HepG2 (cell line): ENCODE results near the gene SHE.

Experiments
- ATF3 ChIP-seq: sonication (generic); formaldehyde crosslinking; IDR thresholded peaks from 2 replicates; pipeline ENCODE4 v1.4.0; 2020; ENCODE audit warnings: missing genetic modification reagents
- FOXM1 ChIP-seq: sonication (generic); formaldehyde crosslinking; IDR thresholded peaks from 2 replicates; pipeline ENCODE4 v1.5.0; 2020; ENCODE audit warnings: missing genetic modification reagents
- KAT8 ChIP-seq: IDR thresholded peaks from 2 replicates; pipeline ENCODE4 v1.6.1; 2016; ENCODE audit warnings: missing genetic modification reagents, missing compliant biosample characterization
- RAD21 ChIP-seq: fragments of 450-650 bp; formaldehyde crosslinking; IDR thresholded peaks from 2 replicates; pipeline ENCODE4 v1.5.0; 2020; ENCODE audit warnings: mild to moderate bottlenecking
- SMARCC2 ChIP-seq: fragments of 450-650 bp; IDR thresholded peaks from 2 replicates; pipeline ENCODE4 v1.6.1; 2017; ENCODE audit warnings: antibody characterized with exemption, mild to moderate bottlenecking
- ZNF33B ChIP-seq: sonication (generic); formaldehyde crosslinking; IDR thresholded peaks from 2 replicates; pipeline ENCODE4 v1.5.1; 2020; ENCODE audit warnings: mild to moderate bottlenecking, missing genetic modification reagents
- ZNF800 ChIP-seq: sonication (generic); formaldehyde crosslinking; IDR thresholded peaks from 2 replicates; pipeline ENCODE4 v1.4.0; 2020; ENCODE audit warnings: missing genetic modification reagents

GRCh38 chr1:154465621-154466195 lies 36.5 kb downstream of the SHE start:
- no peak for TF ChIP-seq ZNF33B
- no peak for TF ChIP-seq FOXM1 (CRISPR knock-in tag)
- no peak for TF ChIP-seq RAD21 (CRISPR knock-in tag)
- TF ChIP-seq SMARCC2 = no peak
- TF ChIP-seq KAT8 (CRISPR knock-in tag) = no peak
- TF ChIP-seq ATF3 = no peak
- no peak for TF ChIP-seq ZNF800 (CRISPR knock-in tag)
